Measurements from ENCODE around the gene STAT5A. TPM values are rescaled to one million over a fixed set of nuclear protein-coding genes. Genes with fewer than 3 reads are reported as not detected.
A peak's percentile ranks its signal among the peaks of the same experiment; 100 is the strongest.

STAT5A gene
- total RNA-seq, 2 experiments from 2014 or later = 141 to 150 TPM

- no peak for ATAC-seq (ENCODE audit: poor library complexity)
- Mint-ChIP-seq H3K27me3 (no peaks in the 10 kb centered on the region), H3K27ac (peak overlapping the region; percentile 91), H3K4me1 (ENCODE audit: low read depth) (peaks cover 79% of the 10 kb centered on the region), H3K9me3 (no peaks in the 10 kb centered on the region), H3K36me3 (ENCODE audit: low read depth) (peaks cover 24% of the 10 kb centered on the region), H3K4me3 (peak overlapping the region; percentile 55)
- no peak for DNase-seq
- intact Hi-C loops (cut with DNase I, micrococcal nuclease) = no loop called here
- Histone ChIP-seq H3K9me3 (ENCODE audit: control insufficient read depth in 1 of 2, insufficient read depth in 1 of 2, low read length in 2 of 2) (no peaks in the 10 kb centered on the region), H3K27ac (ENCODE audit: low read depth in 1 of 2, low read length in 2 of 2) (peak overlapping the region; percentile 43), H3K36me3 (ENCODE audit: insufficient read depth, low read length) (no peaks in the 10 kb centered on the region), H3K27me3 (ENCODE audit: control insufficient read depth in 1 of 2, insufficient read depth in 2 of 2, low read length in 2 of 2) (no peaks in the 10 kb centered on the region), H3K4me3 (ENCODE audit: low read length) (no peak overlapping the region), H3K4me1 (ENCODE audit: insufficient read depth, low read length) (peaks cover 47% of the 10 kb centered on the region)
- ChIA-PET POLR2A (interaction anchor here (0.6 to 13.5 kb wide), 8 partner anchors 13 to 119 kb away, joined by 3 to 301 read pairs (median 3); partner anchors contain the start of gene STAT5A), CTCF (interaction anchor here (1.0 to 6.1 kb wide), 4 partner anchors 19 to 250 kb away, joined by 3 to 51 read pairs (median 16); partner anchors contain the start of gene NKIRAS2)
- TF ChIP-seq, protein P1, sequence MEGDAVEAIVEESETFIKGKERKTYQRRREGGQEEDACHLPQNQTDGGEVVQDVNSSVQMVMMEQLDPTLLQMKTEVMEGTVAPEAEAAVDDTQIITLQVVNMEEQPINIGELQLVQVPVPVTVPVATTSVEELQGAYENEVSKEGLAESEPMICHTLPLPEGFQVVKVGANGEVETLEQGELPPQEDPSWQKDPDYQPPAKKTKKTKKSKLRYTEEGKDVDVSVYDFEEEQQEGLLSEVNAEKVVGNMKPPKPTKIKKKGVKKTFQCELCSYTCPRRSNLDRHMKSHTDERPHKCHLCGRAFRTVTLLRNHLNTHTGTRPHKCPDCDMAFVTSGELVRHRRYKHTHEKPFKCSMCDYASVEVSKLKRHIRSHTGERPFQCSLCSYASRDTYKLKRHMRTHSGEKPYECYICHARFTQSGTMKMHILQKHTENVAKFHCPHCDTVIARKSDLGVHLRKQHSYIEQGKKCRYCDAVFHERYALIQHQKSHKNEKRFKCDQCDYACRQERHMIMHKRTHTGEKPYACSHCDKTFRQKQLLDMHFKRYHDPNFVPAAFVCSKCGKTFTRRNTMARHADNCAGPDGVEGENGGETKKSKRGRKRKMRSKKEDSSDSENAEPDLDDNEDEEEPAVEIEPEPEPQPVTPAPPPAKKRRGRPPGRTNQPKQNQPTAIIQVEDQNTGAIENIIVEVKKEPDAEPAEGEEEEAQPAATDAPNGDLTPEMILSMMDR (IDR thresholded peaks at IDR 0.05) = no peak
Measured at GRCh38 chr17:42270170-42270535, 18.1 kb upstream of the STAT5A start.

- Mint-ChIP-seq H3K27ac (peak overlapping the region; percentile 91), H3K9me3 (no peaks in the 10 kb centered on the region), H3K27me3 (no peaks in the 10 kb centered on the region), H3K4me1 (ENCODE audit: low read depth) (peaks cover 84% of the 10 kb centered on the region), H3K36me3 (ENCODE audit: low read depth) (peaks cover 29% of the 10 kb centered on the region), H3K4me3 (peak overlapping the region; percentile 88)
- Histone ChIP-seq H3K9me3 (ENCODE audit: control insufficient read depth in 1 of 2, insufficient read depth in 1 of 2, low read length in 2 of 2) (no peaks in the 10 kb centered on the region), H3K27me3 (ENCODE audit: control insufficient read depth in 1 of 2, insufficient read depth in 2 of 2, low read length in 2 of 2) (no peaks in the 10 kb centered on the region), H3K4me3 (ENCODE audit: low read length) (no peak overlapping the region), H3K27ac (ENCODE audit: low read depth in 1 of 2, low read length in 2 of 2) (peak overlapping the region; percentile 42 to 76), H3K36me3 (ENCODE audit: insufficient read depth, low read length) (no peaks in the 10 kb centered on the region), H3K4me1 (ENCODE audit: insufficient read depth, low read length) (peaks cover 47% of the 10 kb centered on the region)
- intact Hi-C loops (cut with DNase I, micrococcal nuclease) = no loop called here
- POLR2A ChIA-PET = interaction anchor here (1.1 to 13.5 kb wide), 4 partner anchors 17 to 48 kb away, joined by 3 to 301 read pairs (median 4); partner anchors contain the start of gene STAT5A
- ATAC-seq (ENCODE audit: poor library complexity) (no peak), DNase-seq (no peak)
- TF ChIP-seq, protein P1 (IDR thresholded peaks at IDR 0.05) = no peak
- CTCF ChIA-PET = interaction anchor here (1.1 to 6.1 kb wide), 3 partner anchors 19 to 48 kb away, joined by 4 to 51 read pairs (median 28); no protein-coding TSS in a partner anchor
Measured at GRCh38 chr17:42270596-42270995, 17.7 kb upstream of the STAT5A start.

DNA sequence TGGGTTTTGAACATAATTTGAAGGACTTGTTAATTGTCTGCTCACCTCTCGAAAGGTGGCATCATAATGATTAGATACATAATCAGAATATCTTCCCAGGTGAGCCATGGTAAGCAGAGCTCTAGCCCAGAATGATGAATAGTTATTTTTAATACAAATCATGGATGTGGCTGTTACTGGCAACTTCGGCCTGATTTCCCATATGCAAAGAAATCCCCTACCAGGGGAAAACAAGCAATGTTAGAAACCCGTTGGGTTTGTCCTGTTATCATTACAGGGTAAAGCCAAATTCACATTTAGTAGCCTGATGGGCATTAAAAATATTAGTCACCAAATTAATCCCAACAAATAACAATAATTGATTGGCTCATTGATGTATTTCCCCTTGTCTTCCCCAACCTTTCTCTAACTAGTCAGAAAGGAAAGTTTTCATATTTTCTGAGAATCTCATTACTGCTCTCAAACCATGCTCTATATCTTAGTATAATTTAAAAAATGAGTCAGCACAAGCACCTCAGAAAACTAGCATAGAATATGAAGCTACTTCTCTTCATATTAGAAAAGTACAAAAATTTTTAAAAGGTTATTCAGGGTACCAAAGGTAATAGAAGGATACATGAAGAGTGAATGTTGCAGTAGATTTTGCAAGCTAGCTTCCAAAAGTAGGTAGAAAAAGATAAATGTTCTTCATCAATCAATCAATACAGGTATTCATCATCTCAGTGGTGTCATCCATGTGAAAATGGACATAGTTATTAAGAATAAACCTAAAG, 17.1 kb upstream of the STAT5A start:
- ChIA-PET POLR2A (interaction anchor here (8.9 to 13.5 kb wide), 2 partner anchors 17 to 21 kb away, joined by 136 to 301 read pairs; partner anchors contain the start of gene STAT5A), CTCF (interaction anchor here (0.9 to 6.1 kb wide), 3 partner anchors 11 to 49 kb away, joined by 3 to 51 read pairs (median 28); no protein-coding TSS in a partner anchor)
- Mint-ChIP-seq H3K27me3 (no peaks in the 10 kb centered on the region), H3K27ac (peak overlapping the region; percentile 91), H3K4me3 (peak overlapping the region; percentile 88), H3K9me3 (no peaks in the 10 kb centered on the region), H3K4me1 (ENCODE audit: low read depth) (peaks cover 84% of the 10 kb centered on the region), H3K36me3 (ENCODE audit: low read depth) (peaks cover 29% of the 10 kb centered on the region)
- Histone ChIP-seq H3K27ac (ENCODE audit: low read depth in 1 of 2, low read length in 2 of 2) (peak overlapping the region; percentile 42 to 76), H3K4me1 (ENCODE audit: insufficient read depth, low read length) (peaks cover 44% of the 10 kb centered on the region), H3K9me3 (ENCODE audit: control insufficient read depth in 1 of 2, insufficient read depth in 1 of 2, low read length in 2 of 2) (no peaks in the 10 kb centered on the region), H3K27me3 (ENCODE audit: control insufficient read depth in 1 of 2, insufficient read depth in 2 of 2, low read length in 2 of 2) (no peaks in the 10 kb centered on the region), H3K36me3 (ENCODE audit: insufficient read depth, low read length) (no peaks in the 10 kb centered on the region), H3K4me3 (ENCODE audit: low read length) (peak overlapping the region; percentile 91)
- TF ChIP-seq, protein P1 (IDR thresholded peaks at IDR 0.05) = no peak
- intact Hi-C loops (cut with DNase I, micrococcal nuclease) = no loop called here
- DNase-seq = no peak
- no peak for ATAC-seq (ENCODE audit: poor library complexity)

All from CD4-positive, alpha-beta T cell (primary cell).